Anterior cingulate cortex (tissue), 58 donors: ENCODE data around the gene NLRP5.
A peak's percentile ranks its signal among the peaks of the same experiment; 100 is the strongest.
"Not testable (repeated sequence)": the region's sequence is repeated elsewhere in the genome, so short reads cannot be mapped to it uniquely, and the experiment has no call there.

Experiments used
- DNase-seq, 58 donors: peaks; one replicate each; lab custom pipeline; 2025; lab: John Stamatoyannopoulos, UW

Gene NLRP5

DNA sequence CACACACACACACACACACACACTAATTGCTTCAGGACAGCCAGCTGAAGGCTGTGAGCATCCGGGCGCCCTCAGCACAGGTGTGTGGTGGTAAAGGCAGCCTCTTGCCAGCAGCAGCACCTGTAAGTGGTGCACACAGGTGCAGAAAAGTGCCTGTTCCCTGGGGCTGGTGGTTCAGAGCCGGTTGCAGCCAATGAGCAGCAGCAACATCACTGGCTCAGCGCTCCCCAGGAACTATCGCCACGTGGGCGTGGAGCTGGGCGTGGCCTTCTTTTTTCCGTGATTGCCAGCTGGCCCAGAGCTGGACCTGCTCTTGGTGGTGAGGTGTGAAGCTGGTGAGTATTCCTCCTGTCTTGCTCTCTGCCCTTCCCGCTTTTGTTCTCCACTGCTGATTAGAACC, at the start of gene NLRP5:
Gene NLRP5, plus strand, starts transcription at position 289 of the 400 bp plus-strand sequence.
- DNase-seq = no peak

DNA sequence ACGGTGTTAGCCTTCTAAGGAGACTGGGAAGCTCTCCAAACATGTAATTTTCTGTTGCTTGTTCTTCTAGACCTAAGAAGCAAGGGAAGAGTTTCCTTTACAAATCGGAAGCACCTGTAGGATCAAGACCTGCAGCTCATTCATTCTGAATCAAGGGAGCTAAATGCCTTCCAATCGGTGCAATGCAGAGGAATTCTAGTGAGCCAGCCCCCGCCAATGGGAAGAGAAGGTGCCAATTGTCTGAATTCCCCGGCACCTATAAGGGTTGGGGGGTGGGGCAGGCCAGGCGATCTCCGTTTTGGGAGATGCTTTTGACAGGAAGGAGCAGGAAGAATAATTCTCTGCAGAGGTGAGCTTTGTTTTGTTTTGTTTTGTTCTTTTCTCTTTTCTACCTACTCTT, 47.4 kb upstream of the NLRP5 start:
- DNase-seq = no peak

DNA sequence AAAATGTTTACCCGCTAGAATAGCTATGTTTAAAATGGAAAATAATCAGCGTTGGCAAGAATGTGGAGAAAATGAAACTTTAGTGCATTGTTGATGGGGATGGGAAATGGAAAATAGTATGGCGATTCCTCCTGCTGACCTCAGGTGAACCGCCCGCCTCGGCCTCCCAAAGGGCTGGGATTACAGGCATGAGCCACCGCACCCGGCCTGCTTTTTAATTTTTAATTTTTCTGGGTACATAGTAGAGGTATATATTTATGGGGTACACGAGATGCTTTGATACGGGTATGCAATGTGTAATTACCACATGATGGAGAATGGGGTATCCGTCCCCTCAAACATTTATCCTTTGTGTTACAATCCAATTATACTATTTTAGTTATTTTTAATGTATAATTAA, 46.3 kb upstream of the NLRP5 start:
- DNase-seq = no peak

DNA sequence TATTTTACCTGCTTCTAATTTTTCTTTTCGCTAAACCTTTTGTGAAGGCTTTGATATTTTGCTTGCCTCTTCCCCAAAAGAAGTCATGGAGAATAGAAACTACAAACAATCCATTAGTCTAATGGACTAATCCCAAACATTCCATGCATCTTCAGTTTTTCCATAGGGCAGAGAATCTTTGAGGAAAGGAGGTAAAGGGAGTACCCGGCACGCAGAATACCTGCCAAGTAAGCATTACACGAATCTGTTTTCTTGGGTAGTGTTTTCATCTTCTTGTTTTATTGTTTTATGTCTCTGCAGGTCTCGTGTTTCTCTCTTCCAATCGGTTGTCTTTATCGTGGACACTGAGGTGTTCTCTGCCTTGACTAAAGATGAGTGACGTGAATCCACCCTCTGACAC, 39.0 kb upstream of the NLRP5 start, which contains the start of gene NLRP8:
Gene NLRP8, plus strand, starts transcription at position 301 of the 400 bp plus-strand sequence.
- no peak for DNase-seq

DNA sequence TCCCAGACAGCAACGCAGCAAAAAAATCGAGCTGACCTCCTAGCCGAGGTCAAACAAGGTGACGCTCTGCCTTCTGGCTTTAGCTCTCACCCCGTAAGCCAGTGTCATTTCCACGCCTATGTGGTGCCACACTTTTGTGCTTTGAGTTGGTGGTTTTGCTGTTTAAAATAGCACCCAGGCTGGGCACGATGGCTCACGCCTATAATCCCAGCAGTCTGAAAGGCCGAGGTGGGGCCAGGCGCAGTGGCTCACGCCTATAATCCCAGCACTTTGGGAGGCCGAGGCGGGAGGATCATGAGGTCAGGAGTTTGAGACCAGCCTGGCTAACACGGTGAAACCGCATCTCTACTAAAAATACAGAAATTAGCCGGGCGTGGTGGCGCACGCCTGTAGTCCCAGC, 36.0 kb upstream of the NLRP5 start:
- DNase-seq = not testable (repeated sequence)

DNA sequence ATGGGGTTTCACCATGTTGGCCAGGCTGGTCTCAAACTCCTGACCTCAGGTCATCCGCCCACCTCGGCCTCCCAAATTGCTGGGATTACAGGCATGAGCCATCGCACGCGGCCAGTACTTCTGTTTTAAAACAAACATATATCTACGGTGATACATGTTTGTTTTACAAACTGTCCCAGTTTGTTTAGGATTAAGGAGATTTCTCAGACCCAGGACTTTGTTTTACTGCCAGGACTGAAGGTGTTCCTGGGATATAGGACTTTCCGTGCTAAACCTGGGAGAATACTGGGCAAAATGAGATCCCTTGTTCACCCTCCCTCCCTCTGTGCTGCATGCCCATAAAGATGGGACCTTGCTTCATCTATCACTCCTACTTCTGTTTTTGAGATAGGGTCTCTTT, 30.1 kb upstream of the NLRP5 start:
- DNase-seq = no peak

DNA sequence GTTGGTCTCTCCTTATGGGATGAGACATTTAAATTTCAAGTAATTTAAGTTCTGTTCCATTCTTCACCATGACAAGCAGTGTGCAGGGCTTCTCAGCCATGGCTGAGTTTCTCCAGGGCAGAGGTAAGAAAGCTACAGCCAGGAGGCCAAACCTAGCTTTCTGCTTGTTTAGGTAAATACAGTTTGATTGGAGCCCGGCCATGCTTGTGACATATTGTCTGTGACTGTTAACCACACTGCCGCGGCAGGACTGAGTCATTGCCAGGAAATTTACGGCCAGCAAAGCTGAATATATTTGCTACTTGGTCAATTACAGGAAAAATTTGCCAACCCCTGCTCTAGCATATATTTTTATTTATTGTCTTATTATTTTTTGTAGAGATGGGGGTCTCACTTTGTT, 28.2 kb upstream of the NLRP5 start:
- no peak for DNase-seq

DNA sequence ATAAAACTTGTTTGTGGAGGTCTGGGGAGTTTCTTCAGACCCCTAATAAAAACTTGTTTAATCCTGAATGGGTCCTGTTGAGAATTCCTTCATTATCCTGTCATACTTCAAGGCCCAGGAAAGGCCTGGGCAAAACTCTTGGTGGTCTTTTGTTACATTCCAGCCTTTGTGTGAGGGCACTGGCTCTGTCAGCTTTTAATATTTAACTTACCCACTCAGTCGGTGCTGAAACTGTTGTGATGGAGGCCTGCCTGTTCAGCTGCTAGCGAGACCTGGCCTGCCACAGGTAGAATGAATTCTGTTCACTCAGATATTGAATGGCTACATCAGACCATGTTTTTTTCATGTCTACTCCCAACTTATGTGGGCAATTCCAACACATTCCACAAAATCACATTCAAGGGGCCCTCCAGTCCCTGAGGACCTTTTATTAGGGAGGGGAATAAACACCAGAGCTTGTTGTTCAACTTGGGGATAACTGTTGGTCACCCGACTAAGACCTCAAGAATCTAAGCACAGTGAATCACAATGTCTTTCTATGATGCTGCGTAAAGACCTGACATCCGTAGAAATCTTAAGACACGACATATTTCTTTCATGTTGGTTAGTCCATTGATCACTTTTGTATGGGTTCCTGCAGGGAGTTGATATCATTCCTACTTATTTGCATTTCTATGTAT, 26.4 kb upstream of the NLRP5 start:
- no peak for DNase-seq

DNA sequence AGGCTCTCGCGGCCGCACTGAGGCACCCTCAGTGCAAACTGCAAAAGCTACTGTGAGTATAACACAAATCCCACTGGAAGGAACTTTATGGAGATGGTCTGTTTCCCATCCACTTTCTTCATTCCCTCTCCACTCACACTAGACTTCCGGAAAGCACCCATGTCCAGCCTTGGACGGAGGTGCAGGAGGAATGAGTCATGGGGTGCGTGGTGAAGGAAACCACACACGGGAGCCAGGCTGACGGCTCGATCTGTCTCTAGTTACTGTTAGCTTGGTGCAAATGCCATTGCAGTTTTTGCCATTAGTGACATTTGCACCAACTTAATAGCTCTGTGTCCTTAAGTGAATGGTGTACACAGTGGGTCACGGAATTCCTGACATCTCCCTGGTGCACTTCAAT, 24.4 kb upstream of the NLRP5 start:
- no peak for DNase-seq

DNA sequence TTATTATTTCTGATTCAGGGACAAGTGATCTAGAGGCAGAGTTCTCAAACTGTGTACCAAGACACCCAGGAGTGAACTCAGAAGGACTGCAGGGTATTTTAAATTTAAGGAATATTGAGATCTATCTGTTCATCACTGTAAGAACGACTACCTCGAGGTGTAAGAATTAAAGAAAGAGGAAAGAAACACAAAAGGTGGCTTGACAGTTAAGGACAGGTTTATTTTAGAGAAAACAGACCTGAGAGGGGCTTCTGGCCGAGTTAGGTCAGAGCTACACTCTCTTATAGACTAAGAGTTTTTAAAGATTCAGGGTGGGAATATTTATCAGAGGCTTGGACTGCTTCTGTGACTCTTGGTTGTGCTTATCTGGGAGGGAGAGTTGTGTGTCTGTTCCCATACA, 12.6 kb upstream of the NLRP5 start:
- DNase-seq = no peak

DNA sequence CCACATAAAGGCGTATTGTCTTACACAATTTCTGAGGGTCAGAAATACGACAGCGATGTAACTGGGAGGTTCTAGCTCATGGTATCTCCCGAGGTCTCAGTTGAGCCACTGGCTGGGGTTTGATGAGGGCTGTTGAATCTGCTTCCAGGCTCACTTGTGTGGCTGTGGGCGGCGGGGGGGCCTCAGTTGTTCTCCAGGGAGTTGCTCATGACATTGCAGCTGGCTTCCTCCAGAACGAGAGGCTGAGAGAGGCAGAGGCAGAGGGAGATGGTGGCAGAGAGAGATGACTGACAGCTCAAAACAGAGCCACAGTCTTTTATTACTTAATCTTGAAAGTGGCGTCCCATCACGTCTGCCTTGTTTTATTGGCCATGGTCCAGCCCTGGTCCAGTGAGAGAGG, 6.2 kb upstream of the NLRP5 start:
- no peak for DNase-seq

DNA sequence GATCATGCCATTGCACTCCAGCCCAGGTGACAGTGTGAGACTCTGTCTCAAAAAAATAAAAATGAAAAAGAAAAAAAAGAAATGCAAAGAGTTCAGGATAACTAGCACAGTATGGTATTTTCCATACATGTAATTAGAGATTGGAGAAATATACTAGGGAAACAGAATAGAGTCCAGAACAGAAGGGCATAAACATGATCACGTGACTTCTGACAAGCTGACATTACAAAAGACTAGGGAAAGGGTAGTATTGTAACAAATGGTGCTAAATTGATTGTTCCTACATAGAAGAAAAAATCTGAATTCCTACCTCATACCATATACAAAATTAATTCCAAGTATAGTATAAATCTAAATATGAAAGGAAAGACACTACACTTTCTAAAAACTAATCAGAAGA, 1.3 kb upstream of the NLRP5 start:
- DNase-seq = no peak

DNA sequence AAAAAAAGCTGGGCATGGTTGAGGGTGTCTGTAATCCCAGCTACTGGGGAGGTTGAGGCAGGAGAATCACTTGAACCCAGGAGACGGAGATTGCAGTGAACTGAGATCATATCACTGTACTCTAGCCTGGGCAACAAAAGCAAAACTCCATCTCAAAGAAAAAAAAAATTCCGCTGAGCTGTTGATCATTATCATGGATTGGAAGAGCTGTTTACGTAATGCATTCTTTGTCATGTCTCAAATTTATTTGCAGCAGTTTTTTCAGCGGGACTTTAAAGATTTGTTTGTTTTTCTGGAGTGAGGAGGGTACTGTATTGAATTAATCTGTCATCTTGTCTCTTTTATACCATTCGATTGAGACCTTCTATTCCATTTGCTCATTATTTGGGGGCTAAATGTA, 4.3 kb downstream of the NLRP5 start:
- no peak for DNase-seq

DNA sequence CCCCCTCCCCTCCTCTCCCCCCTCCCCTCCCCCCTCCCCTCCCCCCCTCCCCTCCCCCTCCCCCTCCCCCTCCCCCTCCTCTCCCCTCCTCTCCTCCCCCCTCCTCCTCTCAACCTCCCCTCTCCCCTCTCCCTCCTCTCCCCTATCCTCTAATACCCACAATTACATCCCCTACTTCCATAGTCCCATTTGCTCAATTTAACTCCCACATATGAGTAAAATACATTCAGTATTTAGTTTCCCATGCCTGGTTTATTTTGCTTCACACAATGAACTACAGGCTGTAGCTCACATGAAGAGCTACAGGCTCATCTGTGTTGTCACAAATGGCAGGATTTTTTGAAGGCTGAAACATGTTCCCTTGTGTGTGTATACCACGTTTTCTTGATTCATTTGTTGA, 6.9 kb downstream of the NLRP5 start:
- no peak for DNase-seq

DNA sequence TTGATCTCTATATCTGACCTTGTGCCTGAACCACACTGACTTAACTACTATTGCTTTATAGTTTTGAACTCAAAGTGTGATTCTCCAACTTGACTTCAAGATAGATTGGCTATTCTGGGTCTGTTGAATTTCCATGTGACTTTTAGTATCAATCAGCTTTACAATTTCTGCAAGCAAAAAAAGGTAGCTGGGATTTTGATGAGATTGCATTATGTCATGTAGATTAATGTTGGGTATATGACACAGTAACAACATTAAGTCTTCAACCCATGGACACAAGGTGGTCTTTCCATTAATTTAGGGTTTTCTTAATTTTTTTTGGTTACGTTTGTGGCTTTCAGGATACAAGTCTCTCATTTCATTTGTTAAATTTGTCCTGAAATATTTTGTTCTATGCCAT, 28.2 kb downstream of the NLRP5 start:
- DNase-seq = no peak

DNA sequence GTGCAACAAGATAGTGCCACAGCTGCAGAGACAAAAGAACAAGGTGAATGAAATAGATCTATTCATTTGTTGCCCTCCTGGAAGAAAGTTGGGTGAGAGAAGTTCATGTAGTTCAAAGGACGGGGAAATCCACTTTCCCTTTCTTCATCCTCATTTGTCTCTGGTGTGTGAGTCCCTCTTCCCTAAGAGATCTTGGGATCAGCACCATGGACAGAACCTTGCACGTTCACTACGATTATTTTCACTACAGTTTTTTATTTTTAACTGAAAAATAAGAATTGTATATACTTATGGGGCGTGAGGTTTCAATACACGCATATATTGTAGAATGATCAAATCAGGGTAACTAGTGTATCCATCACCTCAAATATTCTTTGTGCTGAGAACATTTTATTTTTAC, 29.2 kb downstream of the NLRP5 start:
- no peak for DNase-seq

DNA sequence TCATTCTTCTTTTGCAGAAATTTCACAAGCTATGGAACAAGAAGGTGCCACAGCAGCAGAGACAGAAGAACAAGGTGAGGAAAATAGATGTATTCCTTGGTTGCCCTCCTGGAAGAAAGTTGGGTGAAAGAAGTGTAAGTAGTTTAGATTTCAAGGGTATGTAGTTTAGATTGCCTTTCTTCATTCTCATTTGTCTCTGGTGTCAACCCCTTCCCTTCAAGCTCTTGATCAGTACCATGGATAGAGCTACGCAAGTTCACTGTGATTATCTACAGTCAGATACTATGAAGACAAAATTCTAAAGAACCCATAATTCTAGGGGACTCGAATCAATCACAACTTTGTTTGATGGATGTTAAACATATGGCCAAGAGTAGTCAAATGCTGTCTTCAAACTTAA, 32.8 kb downstream of the NLRP5 start:
- not testable (repeated sequence) for DNase-seq

DNA sequence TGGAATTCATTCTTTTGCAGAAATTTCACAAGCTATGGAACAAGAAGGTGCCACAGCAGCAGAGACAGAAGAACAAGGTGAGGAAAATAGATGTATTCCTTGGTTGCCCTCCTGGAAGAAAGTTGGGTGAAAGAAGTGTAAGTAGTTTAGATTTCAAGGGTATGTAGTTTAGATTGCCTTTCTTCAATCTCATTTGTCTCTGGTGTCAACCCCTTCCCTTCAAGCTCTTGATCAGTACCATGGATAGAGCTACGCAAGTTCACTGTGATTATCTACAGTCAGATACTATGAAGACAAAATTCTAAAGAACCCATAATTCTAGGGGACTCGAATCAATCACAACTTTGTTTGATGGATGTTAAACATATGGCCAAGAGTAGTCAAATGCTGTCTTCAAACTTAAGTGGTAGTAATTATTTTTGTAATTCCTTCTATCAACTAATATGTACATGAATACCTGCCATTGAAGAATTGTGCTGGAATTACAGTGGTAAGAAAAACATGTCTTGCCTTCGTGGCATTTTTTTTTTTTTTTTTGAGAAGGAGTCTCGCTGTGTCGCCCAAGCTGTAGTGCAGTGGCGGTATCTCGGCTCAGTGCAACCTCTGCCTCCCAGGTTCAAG, 33.9 kb downstream of the NLRP5 start:
- DNase-seq = not testable (repeated sequence)

DNA sequence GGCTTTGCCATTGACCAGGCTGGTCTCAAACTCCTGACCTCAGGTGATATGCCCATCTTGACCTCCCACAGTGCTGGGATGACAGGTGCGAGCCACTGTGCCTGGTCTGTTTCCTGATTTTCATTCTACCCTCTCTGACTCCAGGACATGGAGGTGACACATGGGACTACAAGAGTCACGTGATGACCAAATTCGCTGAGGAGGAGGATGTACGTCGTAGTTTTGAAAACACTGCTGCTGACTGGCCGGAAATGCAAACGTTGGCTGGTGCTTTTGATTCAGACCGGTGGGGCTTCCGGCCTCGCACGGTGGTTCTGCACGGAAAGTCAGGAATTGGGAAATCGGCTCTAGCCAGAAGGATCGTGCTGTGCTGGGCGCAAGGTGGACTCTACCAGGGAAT, 40.2 kb downstream of the NLRP5 start:
- DNase-seq = no peak

DNA sequence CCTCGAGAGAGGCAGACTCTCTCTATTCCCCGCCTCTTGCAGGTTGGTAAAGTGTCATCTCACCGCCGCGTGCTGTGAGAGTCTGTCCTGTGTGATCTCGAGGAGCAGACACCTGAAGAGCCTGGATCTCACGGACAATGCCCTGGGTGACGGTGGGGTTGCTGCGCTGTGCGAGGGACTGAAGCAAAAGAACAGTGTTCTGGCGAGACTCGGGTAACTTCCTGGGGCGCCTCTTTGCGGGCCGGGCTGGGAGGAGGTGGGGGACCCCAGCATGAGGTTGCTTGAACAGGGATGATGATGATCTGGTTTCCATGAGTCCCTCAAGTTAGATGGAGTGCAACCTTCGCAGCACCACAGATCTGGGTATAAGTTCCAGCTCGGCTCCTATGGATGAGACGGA, 67.0 kb downstream of the NLRP5 start:
- no peak for DNase-seq

DNA sequence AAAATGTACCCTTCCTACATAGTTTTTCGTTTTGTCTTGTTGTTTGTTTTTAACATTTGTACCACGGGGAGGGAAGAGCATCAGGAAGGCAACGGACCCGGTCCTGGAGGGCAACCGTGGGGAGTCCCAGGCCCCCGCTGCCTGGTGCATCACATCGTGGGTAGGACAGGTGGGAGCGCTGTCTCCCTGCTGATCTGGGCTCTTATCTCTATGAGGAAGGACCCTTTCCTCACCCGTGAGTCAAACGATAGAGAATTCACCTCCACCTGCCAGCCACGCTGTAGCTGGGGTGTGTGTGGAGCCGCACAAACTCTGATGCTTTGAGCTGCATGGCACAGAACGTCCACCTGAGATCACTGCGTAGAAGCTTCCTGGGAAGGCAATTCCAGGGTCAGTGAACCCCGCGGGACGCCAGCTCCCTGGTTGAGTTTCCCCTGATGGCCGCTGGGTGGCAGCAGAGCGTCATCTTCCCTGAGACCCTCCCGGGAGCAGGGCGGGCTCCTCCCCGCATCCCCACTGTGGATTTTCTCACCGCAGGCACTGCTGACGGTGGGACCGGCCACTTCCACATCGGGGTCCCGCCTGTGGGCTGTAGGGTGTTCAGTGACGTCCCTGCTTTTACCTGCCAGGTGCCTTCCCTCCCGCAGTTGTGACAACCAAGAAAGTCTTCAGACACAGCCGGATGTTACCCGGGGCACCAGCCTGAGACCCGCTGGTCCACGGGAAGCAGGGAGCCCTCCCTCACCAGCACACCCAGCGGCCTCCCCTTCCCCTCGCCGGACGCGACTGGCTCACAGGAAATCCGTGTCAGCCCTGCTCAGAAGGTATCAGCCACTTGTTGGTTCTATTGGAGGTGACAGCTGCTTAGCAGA, 79.8 kb downstream of the NLRP5 start:
- peak in 40 of 58 donors; percentile 2 to 72 (median 30) for DNase-seq

DNA sequence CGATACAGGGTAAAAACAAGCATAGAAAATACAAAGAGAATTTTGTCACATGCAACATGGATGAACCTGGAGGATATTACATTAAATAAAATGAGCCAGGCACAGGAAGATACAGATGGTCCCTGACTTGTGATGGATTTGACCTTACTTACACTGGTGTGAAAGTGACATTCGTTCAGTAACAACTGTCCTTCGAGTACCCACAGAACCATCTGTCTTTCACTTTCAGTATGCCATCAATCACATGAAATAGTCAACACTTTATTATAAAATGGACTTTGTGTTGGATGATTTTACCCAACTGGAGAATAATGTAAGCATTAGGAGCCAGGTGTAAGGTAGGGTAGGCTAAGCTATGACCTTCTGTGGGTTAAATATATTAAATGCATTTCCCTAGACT, 83.1 kb downstream of the NLRP5 start:
- DNase-seq = no peak
